HL-60 (cell line): ENCODE data around the gene CENPE.
A peak's percentile ranks its signal among the peaks of the same experiment; 100 is the strongest.

Experiments used
- DNase-seq, 2 experiments: peaks; one replicate each; pipeline ENCODE4 v3.0.0-alpha.2; 2010 to 2020; ENCODE audit warnings: low read depth in 1 of 2, low spot score in 1 of 2
- H3K27ac ChIP-seq: fragments of 250-450 bp; sonication (Bioruptor Pico); replicated peaks from 2 replicates; pipeline ENCODE4 v1.5.1; 2020; ENCODE audit warnings: mild to moderate bottlenecking, moderate library complexity
- H3K27me3 ChIP-seq: fragments of 250-450 bp; sonication (Bioruptor Pico); 2 replicates; pipeline ENCODE4 v1.5.1; 2021; ENCODE audit warnings: mild to moderate bottlenecking, moderate library complexity; ENCODE audit not compliant: insufficient read depth, poor library complexity, severe bottlenecking
- H3K4me3 ChIP-seq: replicated peaks from 2 replicates; pipeline ENCODE4 v1.5.1; 2011; ENCODE audit warnings: mild to moderate bottlenecking, control low read depth, low read length; ENCODE audit not compliant: insufficient read depth
- GABPA ChIP-seq: IDR thresholded peaks from 2 replicates; pipeline ENCODE4 v1.6.1; 2012; ENCODE audit warnings: low read depth
- POLR2AphosphoS5 ChIP-seq: IDR thresholded peaks from 2 replicates; pipeline ENCODE4 v1.6.1; 2012; ENCODE audit warnings: low read depth
- SPI1 ChIP-seq: IDR thresholded peaks from 2 replicates; pipeline ENCODE4 v1.6.1; 2012; ENCODE audit warnings: low read depth, mild to moderate bottlenecking, borderline replicate concordance
- TF ChIP-seq, protein P1 (sequence below): IDR thresholded peaks from one replicate; pipeline ENCODE4 v1.5.1; 2011; ENCODE audit warnings: low read length, control low read depth, inconsistent platforms; ENCODE audit not compliant: insufficient read depth
- TF ChIP-seq, protein P2 (sequence below): IDR thresholded peaks from 2 replicates; pipeline ENCODE4 v1.6.1; 2012; ENCODE audit warnings: low read depth; ENCODE audit not compliant: insufficient replicate concordance

Gene CENPE

DNA sequence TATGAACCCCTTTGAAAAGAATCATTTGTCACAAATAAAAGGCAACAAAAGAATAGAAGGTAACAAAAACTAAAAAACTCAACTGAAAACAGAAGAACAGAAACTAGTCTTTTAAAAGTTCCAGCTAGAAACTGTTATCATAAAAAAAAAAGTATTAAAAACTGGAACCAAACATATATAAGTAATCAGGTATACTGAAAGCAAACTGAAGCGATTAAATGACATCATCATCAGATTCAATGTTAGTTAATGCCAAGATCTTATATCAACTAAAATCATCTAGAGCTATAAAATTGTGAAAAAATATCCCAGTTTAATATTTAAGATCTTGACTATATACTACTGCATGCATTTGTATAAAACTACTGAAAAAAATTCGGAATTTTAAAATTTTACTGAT lies 36.0 kb downstream of the CENPE start:
- Histone ChIP-seq H3K27me3 (no peaks in the 10 kb centered on the region), H3K4me3 (no peak overlapping the region), H3K27ac (no peak overlapping the region)
- DNase-seq = no peak
- TF ChIP-seq, protein P1, sequence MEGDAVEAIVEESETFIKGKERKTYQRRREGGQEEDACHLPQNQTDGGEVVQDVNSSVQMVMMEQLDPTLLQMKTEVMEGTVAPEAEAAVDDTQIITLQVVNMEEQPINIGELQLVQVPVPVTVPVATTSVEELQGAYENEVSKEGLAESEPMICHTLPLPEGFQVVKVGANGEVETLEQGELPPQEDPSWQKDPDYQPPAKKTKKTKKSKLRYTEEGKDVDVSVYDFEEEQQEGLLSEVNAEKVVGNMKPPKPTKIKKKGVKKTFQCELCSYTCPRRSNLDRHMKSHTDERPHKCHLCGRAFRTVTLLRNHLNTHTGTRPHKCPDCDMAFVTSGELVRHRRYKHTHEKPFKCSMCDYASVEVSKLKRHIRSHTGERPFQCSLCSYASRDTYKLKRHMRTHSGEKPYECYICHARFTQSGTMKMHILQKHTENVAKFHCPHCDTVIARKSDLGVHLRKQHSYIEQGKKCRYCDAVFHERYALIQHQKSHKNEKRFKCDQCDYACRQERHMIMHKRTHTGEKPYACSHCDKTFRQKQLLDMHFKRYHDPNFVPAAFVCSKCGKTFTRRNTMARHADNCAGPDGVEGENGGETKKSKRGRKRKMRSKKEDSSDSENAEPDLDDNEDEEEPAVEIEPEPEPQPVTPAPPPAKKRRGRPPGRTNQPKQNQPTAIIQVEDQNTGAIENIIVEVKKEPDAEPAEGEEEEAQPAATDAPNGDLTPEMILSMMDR = no peak
- TF ChIP-seq, protein P2, sequence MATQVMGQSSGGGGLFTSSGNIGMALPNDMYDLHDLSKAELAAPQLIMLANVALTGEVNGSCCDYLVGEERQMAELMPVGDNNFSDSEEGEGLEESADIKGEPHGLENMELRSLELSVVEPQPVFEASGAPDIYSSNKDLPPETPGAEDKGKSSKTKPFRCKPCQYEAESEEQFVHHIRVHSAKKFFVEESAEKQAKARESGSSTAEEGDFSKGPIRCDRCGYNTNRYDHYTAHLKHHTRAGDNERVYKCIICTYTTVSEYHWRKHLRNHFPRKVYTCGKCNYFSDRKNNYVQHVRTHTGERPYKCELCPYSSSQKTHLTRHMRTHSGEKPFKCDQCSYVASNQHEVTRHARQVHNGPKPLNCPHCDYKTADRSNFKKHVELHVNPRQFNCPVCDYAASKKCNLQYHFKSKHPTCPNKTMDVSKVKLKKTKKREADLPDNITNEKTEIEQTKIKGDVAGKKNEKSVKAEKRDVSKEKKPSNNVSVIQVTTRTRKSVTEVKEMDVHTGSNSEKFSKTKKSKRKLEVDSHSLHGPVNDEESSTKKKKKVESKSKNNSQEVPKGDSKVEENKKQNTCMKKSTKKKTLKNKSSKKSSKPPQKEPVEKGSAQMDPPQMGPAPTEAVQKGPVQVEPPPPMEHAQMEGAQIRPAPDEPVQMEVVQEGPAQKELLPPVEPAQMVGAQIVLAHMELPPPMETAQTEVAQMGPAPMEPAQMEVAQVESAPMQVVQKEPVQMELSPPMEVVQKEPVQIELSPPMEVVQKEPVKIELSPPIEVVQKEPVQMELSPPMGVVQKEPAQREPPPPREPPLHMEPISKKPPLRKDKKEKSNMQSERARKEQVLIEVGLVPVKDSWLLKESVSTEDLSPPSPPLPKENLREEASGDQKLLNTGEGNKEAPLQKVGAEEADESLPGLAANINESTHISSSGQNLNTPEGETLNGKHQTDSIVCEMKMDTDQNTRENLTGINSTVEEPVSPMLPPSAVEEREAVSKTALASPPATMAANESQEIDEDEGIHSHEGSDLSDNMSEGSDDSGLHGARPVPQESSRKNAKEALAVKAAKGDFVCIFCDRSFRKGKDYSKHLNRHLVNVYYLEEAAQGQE = no peak
- TF ChIP-seq GABPA = no peak
- no peak for TF ChIP-seq SPI1
- TF ChIP-seq POLR2AphosphoS5 = no peak

DNA sequence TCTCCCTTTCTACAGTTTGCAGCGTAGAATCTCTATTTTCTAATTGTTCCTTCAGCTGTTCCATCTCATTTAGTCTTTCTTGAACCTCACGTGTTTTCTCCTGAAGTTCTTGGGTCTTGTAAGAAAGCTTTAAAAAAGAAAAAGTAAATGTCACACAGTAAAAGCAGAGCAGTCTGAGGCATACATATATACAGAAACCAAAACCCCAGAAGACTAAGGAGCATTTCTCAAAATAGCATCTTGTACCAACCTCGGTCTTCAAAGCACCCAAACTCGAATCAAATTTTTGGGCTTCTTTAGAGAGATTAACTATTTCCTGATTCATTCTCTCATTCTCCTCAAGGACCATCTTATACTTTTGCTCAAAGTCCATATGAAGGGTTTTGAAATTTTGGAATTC lies 39.4 kb downstream of the CENPE start:
- Histone ChIP-seq H3K27me3 (no peaks in the 10 kb centered on the region), H3K27ac (no peak overlapping the region), H3K4me3 (no peak overlapping the region)
- DNase-seq = no peak
- TF ChIP-seq SPI1 (no peak), GABPA (no peak), POLR2AphosphoS5 (no peak)
- TF ChIP-seq, protein P2 = no peak
- TF ChIP-seq, protein P1 = no peak

DNA sequence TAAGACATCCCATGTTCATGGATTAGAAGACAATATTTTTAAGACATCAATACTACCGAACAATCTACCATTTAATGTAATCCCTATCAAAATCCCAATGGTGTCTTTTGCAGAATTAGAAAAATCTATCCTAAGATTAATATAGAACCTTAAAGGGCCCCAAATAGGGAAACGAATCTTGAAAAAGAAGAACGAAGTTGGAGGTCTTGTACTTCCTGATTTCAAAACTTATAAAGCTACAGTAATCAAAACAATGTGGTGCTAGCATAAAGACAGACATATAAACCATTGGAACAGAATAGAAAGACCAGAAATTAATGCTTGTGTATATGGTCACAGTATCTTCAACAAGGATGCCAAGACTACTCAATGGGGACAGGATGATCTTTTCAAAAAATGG lies 42.0 kb downstream of the CENPE start:
- no peak for DNase-seq
- H3K27me3 ChIP-seq = no peaks in the 10 kb centered on the region
- H3K27ac ChIP-seq = no peak overlapping the region
- H3K4me3 ChIP-seq = no peak overlapping the region
- TF ChIP-seq POLR2AphosphoS5 (no peak), SPI1 (peak; percentile 40; the same call in 1 of the 2 replicates), GABPA (no peak)
- TF ChIP-seq, protein P1 = no peak
- TF ChIP-seq, protein P2 = no peak
